Natural killer cell (primary cell): Measurements from ENCODE around the gene HDAC8. TPM values are rescaled to one million over a fixed set of nuclear protein-coding genes. Genes with fewer than 3 reads are reported as not detected.

Source experiments
- ATAC-seq, 3 donors: fragments of 150-1000 bp in 2 of 3; fragments of 200-7000 bp in 1 of 3; cut with Tn5 transposase; 1 replicate in 1 of 3; 2 replicates in 2 of 3; pipeline ENCODE4 v1.10.0; 2021; ENCODE audit warnings: mild to moderate bottlenecking in 2 of 3, moderate library complexity in 2 of 3
- DNase-seq, 2 donors: peaks; one replicate each; pipeline versions ENCODE4 v3.0.0 to v3.0.0-alpha.2; 2013 to 2021; ENCODE audit warnings: mixed read lengths in 1 of 2
- H3K27ac ChIP-seq: one replicate; pipeline ENCODE4 v1.5.1; 2013; ENCODE audit warnings: mild to moderate bottlenecking, low read length
- H3K27me3 ChIP-seq: one replicate; pipeline ENCODE4 v1.6.1; 2013; ENCODE audit warnings: low read length; ENCODE audit not compliant: control insufficient read depth, insufficient read depth
- H3K36me3 ChIP-seq: one replicate; pipeline ENCODE4 v1.6.1; 2013; ENCODE audit warnings: low read length; ENCODE audit not compliant: control insufficient read depth, insufficient read depth
- H3K4me1 ChIP-seq: one replicate; pipeline ENCODE4 v1.6.1; 2013; ENCODE audit warnings: low read length; ENCODE audit not compliant: control insufficient read depth, insufficient read depth
- H3K4me3 ChIP-seq: one replicate; pipeline ENCODE4 v1.5.1; 2013; ENCODE audit warnings: low read length
- H3K9me3 ChIP-seq: one replicate; pipeline ENCODE4 v1.6.1; 2013; ENCODE audit warnings: low read length; ENCODE audit not compliant: control insufficient read depth, insufficient read depth
- H3K27ac Mint-ChIP-seq, 2 donors: one replicate each; pipeline ENCODE4 v1.8.0; 2022; ENCODE audit warnings: mild to moderate bottlenecking in 2 of 2, mixed read lengths in 2 of 2, moderate library complexity in 1 of 2
- H3K27me3 Mint-ChIP-seq, 2 donors: one replicate each; pipeline ENCODE4 v1.8.0; 2022; ENCODE audit warnings: low read depth in 2 of 2, mixed read lengths in 2 of 2
- H3K36me3 Mint-ChIP-seq: one replicate; pipeline ENCODE4 v1.8.0; 2022; ENCODE audit warnings: mixed read lengths
- H3K4me1 Mint-ChIP-seq, 2 donors: one replicate each; pipeline ENCODE4 v1.8.0; 2022; ENCODE audit warnings: mixed read lengths in 2 of 2
- H3K4me3 Mint-ChIP-seq: one replicate; pipeline ENCODE4 v1.8.0; 2022; ENCODE audit warnings: mild to moderate bottlenecking, moderate library complexity, mixed read lengths
- H3K9me3 Mint-ChIP-seq, 2 donors: one replicate each; pipeline ENCODE4 v1.8.0; 2022; ENCODE audit warnings: mixed read lengths in 2 of 2
- WGBS: methylation state at CpG from one replicate; pipeline ENCODE4 v1.1.7; 2013; ENCODE audit warnings: missing lambda C conversion rate; ENCODE audit not compliant: insufficient coverage; 5-methylcytosine and 5-hydroxymethylcytosine counted together
- intact Hi-C: fragments of 100-400 bp; cut with micrococcal nuclease; formaldehyde crosslinking; loops from one replicate; pipeline ENCODE4 v1.14.2; 2022
- total RNA-seq, 4 donors: library from RNA; stranded (reverse); fragments of 120-200 nt in 1 of 4; gene quantifications; one replicate each; pipeline versions ENCODE4 v1.2.3 to v1.2.4, GENCODE V29; 2013 to 2022
- TF ChIP-seq, protein P1 (sequence below): fragments of 200-600 bp; IDR thresholded peaks from one replicate; pipeline ENCODE4 v1.8.0; 2022; ENCODE audit warnings: antibody characterized with exemption

The HDAC8 gene
- total RNA-seq, 3 donors from 2014 or later (not counting 1 experiment from before 2014, with no cell fraction given) = 24.3 to 30.4 (median 26.6) TPM

GRCh38 chrX:72366178-72366577 is 206.5 kb downstream of the HDAC8 start:
- Mint-ChIP-seq H3K27ac (no peak overlapping the region), H3K4me3 (no peak overlapping the region), H3K9me3 (no peaks in the 10 kb centered on the region), H3K27me3 (no peaks in the 10 kb centered on the region), H3K4me1 (no peaks in the 10 kb centered on the region), H3K36me3 (no peaks in the 10 kb centered on the region)
- WGBS = 96% methylated on average over 4 of the region's 4 CpGs
- Histone ChIP-seq H3K9me3 (no peaks in the 10 kb centered on the region), H3K4me3 (no peak overlapping the region), H3K4me1 (no peaks in the 10 kb centered on the region), H3K27me3 (no peaks in the 10 kb centered on the region), H3K27ac (no peak overlapping the region), H3K36me3 (no peaks in the 10 kb centered on the region)
- DNase-seq (no peak), ATAC-seq (no peak)
- intact Hi-C loops = no loop called here
- TF ChIP-seq, protein P1, sequence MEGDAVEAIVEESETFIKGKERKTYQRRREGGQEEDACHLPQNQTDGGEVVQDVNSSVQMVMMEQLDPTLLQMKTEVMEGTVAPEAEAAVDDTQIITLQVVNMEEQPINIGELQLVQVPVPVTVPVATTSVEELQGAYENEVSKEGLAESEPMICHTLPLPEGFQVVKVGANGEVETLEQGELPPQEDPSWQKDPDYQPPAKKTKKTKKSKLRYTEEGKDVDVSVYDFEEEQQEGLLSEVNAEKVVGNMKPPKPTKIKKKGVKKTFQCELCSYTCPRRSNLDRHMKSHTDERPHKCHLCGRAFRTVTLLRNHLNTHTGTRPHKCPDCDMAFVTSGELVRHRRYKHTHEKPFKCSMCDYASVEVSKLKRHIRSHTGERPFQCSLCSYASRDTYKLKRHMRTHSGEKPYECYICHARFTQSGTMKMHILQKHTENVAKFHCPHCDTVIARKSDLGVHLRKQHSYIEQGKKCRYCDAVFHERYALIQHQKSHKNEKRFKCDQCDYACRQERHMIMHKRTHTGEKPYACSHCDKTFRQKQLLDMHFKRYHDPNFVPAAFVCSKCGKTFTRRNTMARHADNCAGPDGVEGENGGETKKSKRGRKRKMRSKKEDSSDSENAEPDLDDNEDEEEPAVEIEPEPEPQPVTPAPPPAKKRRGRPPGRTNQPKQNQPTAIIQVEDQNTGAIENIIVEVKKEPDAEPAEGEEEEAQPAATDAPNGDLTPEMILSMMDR = no peak

DNA sequence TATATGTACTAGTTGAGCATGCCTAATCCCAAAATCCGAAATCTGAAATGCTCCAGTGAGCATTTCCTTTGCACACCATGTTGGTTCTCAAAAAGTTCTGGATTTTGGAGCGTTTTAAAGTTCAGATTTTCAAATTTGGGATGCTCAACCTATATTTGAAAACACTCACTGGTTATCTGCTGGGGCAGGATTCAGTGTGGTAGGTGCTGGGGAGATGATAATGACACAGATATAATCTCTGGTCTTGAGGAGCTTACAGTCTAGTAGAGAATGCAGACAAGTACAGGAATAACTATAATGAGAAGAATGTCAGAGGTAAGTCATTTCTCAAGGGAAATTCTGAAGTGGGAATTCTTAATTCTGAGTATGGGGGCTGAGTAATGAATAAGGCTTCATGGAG is 207.5 kb downstream of the HDAC8 start:
- intact Hi-C loops = no loop called here
- Mint-ChIP-seq H3K27ac (no peak overlapping the region), H3K9me3 (no peaks in the 10 kb centered on the region), H3K27me3 (no peaks in the 10 kb centered on the region), H3K36me3 (no peaks in the 10 kb centered on the region), H3K4me1 (no peaks in the 10 kb centered on the region), H3K4me3 (no peak overlapping the region)
- Histone ChIP-seq H3K27ac (no peak overlapping the region), H3K36me3 (no peaks in the 10 kb centered on the region), H3K27me3 (no peaks in the 10 kb centered on the region), H3K9me3 (no peaks in the 10 kb centered on the region), H3K4me1 (no peaks in the 10 kb centered on the region), H3K4me3 (no peak overlapping the region)
- ATAC-seq (no peak), DNase-seq (no peak)
- TF ChIP-seq, protein P1 = no peak
- 94% methylated on average over 2 of the region's 2 CpGs for WGBS

GRCh38 chrX:72360326-72360725 is 212.3 kb downstream of the HDAC8 start:
- H3K4me3 ChIP-seq = no peak overlapping the region
- H3K36me3 ChIP-seq = no peaks in the 10 kb centered on the region
- Mint-ChIP-seq H3K9me3 (no peaks in the 10 kb centered on the region), H3K27me3 (no peaks in the 10 kb centered on the region), H3K4me1 (no peaks in the 10 kb centered on the region), H3K36me3 (no peaks in the 10 kb centered on the region), H3K27ac (no peak overlapping the region), H3K4me3 (no peak overlapping the region)
- no peak for ATAC-seq
- no peaks in the 10 kb centered on the region for H3K4me1 ChIP-seq
- intact Hi-C loops = no loop called here
- TF ChIP-seq, protein P1 = no peak
- no peaks in the 10 kb centered on the region for H3K27me3 ChIP-seq
- H3K9me3 ChIP-seq = no peaks in the 10 kb centered on the region
- 100% methylated on average over 2 of the region's 4 CpGs for WGBS
- H3K27ac ChIP-seq = no peak overlapping the region
- no peak for DNase-seq

GRCh38 chrX:72358313-72358712 is 214.3 kb downstream of the HDAC8 start:
- Mint-ChIP-seq H3K9me3 (no peaks in the 10 kb centered on the region), H3K4me1 (no peaks in the 10 kb centered on the region)
- intact Hi-C loops = no loop called here

More at GRCh38 chrX:72358313-72358712, 214.3 kb downstream of the HDAC8 start:
- Mint-ChIP-seq H3K27ac (no peak overlapping the region), H3K36me3 (no peaks in the 10 kb centered on the region), H3K4me3 (no peak overlapping the region), H3K27me3 (no peaks in the 10 kb centered on the region)
- DNase-seq (no peak), ATAC-seq (no peak)
- no peaks in the 10 kb centered on the region for H3K27me3 ChIP-seq
- no peaks in the 10 kb centered on the region for H3K36me3 ChIP-seq
- WGBS = 96% methylated on average over 4 of the region's 4 CpGs
- H3K4me3 ChIP-seq = no peak overlapping the region
- H3K9me3 ChIP-seq = no peaks in the 10 kb centered on the region
- H3K4me1 ChIP-seq = no peaks in the 10 kb centered on the region
- H3K27ac ChIP-seq = no peak overlapping the region
- TF ChIP-seq, protein P1 = no peak
